HG03045 (cell line): ENCODE data around the gene NPIPB5.
"Not testable (repeated sequence)": the region's sequence is repeated elsewhere in the genome, so short reads cannot be mapped to it uniquely, and the experiment has no call there.

Experiments
- ATAC-seq: cut with Tn5 transposase; IDR thresholded peaks from one replicate; pipeline ENCODE4 v1.9.1; 2021; ENCODE audit warnings: mild to moderate bottlenecking, moderate library complexity; ENCODE audit not compliant: unreplicated experiment

NPIPB5 gene

DNA sequence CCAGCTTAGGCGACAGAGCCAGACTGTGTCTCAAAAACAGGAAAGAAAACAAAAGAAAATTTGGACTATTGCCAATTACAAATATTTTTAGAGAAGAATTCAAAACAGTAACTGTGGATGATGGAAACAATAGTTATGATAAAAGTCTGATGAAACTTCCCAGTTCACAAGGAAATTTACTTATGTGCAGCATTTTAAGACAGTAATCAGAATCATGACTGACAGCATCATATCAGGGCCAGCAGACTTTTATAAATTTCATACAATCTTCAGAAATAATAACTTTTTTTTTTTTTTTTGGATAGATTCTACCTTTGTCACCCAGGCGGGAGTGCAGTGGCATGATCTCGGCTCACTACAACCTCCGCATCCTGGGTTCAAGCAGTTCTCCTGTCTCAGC, at the start of gene NPIPB5:
TSS of gene NPIPB5 (plus strand) at position 301 of the 400 bp plus-strand sequence. CDS start 2,911 bp downstream, outside the sequence.
- ATAC-seq, result not testable (repeated sequence)

- ATAC-seq, result not testable (repeated sequence)
Measured at GRCh38 chr16:22468846-22469245, 41.8 kb upstream of the NPIPB5 start.

GRCh38 chr16:22537996-22538395, 27.3 kb downstream of the NPIPB5 start:
- not testable (repeated sequence) for ATAC-seq

- not testable (repeated sequence) for ATAC-seq
Measured at GRCh38 chr16:22544809-22545208, 34.1 kb downstream of the NPIPB5 start.

DNA sequence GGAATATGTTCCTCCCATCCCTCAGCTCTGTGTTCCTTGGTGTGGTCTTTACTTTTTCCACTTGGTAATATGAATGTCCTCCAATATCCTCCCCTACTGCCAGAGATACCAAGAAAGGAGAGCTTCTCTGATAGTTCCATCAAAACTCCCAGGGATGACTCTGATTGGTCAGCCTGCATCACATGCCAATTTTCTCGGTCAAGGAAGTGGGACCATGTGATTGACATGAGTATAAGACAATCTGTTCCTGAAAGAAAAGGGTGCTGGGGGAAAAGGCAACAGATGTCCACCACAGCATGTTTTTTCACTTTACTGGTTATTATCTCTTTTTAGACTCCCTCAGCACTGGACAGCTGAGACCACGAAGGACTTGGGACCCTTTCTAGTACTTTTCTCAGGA, 35.9 kb downstream of the NPIPB5 start:
- not testable (repeated sequence) for ATAC-seq

GRCh38 chr16:22547170-22547765, 36.6 kb downstream of the NPIPB5 start:
- not testable (repeated sequence) for ATAC-seq

DNA sequence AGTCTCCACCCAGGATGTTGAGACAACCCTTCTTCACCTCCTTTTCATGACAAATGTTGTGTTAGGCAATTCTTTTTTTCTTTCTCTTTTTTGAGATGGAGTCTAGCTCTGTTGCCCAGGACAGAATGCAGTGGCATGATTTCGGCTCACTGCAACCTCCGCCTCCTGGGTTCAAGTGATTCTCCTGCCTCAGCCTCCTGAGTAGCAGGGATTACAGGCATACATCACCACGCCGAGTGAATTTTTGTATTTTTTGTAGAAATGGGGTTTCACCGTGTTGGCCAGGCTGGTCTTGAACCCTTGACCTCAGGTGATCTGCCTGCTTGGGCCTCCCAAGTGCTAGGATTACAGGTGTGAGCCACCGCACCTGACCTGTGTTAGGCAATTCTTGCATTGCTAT, 39.2 kb downstream of the NPIPB5 start:
- not testable (repeated sequence) for ATAC-seq

GRCh38 chr16:22551143-22551542, 40.5 kb downstream of the NPIPB5 start:
- not testable (repeated sequence) for ATAC-seq

GRCh38 chr16:22551651-22552050, 41.0 kb downstream of the NPIPB5 start:
- not testable (repeated sequence) for ATAC-seq

DNA sequence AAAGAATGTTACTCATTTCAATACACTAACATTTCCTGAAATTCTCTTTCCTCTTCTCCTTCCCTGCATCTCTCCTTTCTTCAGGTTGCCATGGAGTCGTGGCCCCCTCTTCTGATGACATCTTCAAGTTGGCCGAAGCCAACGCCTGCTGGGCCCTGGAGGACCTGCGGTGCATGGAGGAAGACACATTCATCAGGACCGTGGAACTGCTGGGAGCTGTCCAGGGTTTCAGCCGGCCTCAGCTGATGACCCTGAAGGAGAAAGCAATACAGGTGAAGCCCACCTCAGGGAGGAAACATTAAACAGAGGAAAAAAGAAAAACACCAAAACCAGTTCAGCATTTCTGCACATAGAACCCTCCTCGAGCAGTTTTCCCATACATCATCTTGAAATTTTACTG, 46.1 kb downstream of the NPIPB5 start:
- ATAC-seq, result not testable (repeated sequence)
